Measurements from ENCODE around the gene BIRC7.

DNA sequence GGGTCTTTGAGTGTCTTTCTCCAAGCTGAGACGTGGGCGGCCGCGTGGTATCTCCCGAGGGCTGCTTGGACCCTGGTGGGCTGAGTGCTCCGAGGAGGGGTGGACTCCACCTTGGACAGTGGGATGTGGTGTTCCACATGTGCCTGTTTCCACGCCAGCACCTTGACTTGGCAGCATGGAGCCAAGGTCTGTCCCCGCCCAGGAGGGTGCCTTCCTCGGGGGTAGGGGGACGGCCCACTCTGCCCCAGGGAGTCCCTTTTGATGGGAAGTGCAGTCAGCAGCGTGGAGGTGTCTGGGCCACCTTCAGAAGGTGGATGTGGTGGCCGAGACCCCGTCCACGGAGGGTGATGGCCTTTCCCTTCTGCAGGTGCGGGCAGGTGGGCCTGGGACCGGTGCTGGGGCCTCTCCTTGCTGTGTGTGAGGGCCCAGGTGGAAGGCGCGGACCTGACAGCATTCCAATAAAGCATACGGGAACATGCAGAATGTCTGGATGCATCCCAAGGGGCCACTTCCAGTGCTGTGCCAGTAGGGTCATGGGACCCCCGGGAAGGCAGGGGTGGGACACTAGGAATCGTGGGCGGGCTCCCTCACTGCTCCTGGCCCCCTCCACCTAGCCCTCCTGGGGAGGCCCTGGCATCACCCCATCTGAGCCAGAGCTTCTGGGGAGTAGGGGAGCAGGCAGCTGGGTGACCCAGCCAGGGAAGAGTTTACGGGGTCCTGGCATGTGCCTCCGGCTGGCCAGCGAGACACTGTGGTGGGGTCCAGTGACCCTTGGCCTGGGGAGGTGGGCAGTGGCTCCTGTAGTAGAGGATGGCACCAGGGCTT, 53.8 kb downstream of the BIRC7 start:
- TF ChIP-seq SPI1 (IDR thresholded peaks at IDR 0.05; ENCODE audit: low read depth, low read length) (no peak), POLR2A (IDR thresholded peaks at IDR 0.05; ENCODE audit: low read depth, low read length) (no peak)
